Activated CD4-positive, alpha-beta T cell treated with anti-CD3 and anti-CD28 coated beads, Interleukin-2, amount 50 U/mL, for 1 hour (primary cell): ENCODE results near the gene CNTN4.

Source experiments
- DNase-seq: peaks from one replicate; pipeline ENCODE4 v3.0.0-alpha.2; 2020

The CNTN4 gene

DNA sequence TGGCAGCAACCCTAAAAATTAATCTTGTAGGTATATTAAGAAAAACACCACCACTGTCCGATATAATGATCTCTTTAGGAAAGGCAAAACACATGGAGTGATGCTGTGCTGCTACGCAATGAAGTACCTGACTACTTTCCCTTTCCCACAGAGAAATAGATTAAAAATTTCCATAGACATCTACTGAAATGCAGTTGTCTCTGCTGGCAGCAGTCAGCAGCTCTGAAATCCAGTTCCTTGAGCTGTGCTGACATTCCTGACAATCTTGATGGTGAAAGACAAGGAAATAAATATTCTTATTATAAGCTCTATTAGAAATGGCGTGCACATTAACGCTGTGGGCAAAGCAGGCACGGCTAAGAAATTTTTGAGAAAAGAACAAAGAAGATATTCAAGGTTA lies 723.9 kb downstream of the CNTN4 start:
- no peak for DNase-seq

DNA sequence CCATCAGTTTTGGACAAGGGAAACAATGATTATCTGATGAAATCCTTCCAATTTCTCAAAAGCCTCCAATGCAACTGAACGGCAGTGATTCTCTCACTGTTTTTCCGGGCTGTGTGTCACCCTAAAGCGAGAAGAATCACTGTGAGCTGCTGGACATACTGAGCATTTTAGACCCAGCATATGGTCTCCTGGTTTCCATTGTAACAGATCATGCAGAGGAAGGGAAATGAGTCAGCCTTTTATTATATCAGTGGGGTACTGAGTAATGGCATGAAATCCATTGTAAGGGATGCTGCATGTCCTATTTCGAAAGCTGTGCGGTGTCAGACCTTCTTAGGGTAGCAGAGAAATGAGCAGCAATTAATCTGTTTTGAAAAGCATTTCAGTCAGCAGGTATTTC lies 724.4 kb downstream of the CNTN4 start:
- no peak for DNase-seq

DNA sequence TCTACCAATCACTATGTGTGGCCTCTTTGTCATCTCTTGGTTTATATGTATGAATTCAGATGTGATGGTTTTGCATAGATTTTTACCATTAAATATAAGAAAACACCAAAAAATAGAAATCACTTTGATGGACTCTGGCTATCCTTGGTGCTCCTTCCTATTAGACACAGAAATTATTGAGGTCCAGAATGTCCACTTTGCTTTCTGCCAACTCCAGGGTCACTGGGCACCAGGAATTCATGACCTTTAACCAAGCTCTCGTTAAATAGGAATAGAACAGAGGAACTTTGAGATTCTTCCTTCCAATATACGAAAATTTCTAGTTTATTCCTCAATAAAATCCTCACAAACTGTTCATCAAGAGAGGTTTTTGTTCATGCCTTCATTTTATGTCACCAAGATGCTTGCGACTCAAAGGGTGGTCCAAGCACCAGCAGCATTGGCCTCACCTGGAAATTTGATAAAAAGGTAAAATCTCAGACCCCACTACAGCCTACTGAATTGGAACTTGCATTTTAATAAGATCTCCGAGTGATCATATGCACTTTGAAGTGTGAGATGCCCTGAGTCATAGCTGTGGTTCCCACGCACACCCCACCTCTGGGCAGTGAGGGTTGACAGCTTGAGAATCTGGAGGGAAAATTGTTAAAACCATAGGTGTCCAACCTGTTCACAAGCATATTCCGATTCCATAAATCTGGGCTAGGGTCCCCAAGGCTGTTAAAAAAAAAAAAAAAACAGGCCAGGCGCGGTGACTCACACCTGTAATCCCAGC lies 725.0 kb downstream of the CNTN4 start:
- no peak for DNase-seq

DNA sequence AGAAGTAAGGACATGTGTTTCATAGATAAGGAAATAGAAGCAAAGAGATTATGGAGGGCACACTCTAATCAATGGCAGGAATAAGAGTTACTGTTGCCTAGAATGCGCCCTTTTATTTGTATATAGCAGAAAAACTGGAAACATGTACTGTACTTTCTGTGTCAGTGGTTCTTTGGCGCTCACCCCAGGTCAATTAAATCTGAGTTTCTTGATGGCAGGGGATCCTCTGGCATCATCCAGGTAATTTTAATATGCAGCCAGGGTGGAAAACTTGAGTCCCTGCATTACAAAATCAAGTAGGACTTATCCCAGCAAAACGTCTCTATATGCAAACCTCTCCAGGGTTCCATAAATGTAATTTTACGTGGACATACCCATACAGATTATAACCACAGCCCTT lies 727.4 kb downstream of the CNTN4 start:
- DNase-seq, result no peak

DNA sequence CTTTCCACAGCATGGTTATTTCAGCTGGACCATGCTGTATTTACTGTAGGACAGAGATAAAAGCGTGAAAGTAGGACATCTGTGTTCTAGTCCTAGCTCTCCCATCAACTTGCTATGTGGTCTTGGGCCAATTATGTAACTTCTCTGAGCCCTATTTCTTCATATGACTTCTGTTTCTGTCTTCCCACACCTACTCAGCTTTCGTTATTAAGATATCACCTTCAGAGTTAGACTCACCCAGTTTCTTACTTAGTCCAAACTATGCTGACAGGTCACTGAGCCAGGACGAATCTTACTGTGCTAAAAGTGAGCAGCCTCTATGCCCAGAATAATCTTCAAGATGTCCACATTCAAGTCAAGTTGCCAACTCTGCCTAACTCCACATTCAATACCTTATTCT lies 727.8 kb downstream of the CNTN4 start:
- DNase-seq, result no peak

DNA sequence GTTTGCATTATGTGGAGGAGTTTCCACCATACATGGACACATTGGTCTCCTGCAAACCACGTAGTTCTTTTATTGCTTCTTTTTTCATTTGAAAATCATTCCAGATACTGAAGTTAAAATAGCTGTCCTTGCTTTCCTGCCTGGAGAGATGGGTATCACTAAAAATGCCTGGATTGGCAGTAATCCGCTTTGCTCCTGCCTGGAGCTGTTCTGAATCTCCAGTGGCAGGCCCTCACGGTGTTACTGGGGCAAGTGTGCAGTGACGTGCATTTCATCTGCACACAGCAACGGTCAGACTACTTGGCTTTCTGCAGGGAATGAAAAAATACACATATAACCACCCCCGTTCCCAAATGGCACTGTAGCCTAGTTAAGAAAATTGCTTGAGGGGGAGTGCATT lies 738.6 kb downstream of the CNTN4 start:
- no peak for DNase-seq

DNA sequence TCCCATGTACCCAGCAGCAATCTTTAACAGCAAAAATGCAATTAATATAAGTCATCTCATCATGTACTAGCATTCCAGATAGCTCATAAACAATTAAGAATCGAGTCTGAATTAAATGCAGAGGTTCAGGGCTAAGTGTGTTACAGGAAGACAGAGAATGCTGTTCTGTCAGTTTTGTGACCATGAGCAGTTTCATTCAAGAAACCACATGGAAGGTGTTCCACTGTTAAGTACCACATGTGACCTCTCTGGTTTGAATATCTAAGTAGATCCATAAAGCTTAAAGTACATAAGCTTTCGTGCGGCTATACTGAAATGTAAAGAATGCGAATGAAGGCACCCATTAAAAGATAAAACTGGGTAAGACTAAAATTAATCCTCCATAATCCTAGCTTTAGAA lies 739.2 kb downstream of the CNTN4 start:
- DNase-seq, result no peak

DNA sequence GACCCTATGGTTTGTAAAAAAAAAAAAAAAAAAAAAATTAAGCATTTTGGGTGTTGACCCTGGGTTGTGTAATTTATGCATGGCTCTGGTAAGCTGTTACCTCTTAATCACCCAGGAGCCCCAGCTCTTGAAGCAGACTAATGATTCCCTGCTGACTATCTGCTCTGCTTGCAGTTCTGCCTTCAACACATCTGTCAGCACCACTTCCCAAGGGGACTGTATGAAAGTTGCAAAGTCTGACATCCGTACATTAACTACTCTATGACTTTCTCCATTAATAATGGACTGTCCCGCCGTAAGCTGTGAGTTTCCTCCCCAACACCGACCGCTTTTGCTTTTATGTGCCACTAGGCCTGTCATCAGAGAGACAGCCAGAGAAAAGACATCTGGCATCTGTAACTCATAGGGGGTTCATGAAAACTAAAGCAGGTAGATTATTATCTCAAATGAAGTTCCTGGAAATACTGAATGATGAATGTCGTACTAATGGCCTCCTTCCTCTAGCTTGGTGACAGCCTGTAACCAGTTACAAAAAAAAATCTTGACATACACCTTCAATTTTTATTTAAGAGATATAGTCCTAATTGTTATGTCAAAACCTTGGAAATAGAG lies 740.0 kb downstream of the CNTN4 start:
- DNase-seq, result no peak

DNA sequence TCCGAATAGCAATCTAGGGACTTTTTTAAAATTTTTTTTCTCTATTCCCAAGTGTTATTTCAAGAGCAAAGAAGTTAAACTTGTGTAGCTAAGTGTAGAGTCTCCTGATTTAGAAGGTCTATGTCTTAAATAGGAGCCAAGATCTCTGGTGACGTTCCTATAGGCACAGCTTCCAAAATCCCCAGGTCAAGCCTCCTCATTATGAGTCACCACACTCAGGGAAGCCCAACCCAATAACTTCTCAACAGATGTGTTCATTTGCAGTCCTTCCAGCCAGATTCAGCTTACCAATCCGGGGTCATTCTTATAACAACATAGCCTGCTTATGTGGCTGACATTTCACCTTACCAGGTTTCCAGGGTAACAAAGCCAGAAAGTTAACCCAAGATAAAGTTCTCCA lies 741.2 kb downstream of the CNTN4 start:
- no peak for DNase-seq

DNA sequence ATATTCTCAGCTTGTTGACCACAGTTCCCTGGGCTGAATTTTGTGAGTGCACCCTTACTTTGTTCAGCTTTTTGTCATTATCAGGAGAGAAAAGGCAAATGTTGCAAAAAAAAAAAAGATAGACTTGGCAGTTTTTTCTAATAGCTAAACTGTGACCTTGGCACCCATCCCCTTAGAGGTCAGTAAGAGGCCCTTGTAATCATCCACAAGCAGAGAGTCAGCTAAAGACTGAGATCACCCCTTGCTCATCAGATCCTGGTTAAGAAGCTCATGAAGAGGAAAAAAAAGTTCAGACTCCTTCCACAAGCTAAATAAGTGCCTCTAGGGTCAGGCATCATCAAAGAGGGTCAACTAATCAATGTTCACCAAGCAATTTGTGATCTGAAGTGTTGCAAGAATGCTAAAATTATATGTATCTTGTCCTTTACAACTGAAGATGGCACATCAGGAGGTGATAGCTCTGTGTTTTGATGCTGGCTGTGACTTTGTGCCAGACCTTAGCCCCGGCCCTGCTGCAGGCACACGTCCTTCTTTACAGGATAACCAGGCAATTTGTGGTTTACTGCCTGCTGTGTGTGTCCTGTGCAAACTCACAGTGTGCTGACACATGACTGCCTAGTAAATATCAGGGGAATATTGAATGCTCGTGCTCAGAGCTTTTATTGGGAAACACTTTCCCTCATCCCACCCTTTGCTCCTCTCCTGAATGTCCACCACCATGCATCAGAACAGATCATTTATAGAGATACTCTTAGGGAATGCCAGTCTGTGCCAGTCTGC lies 748.6 kb downstream of the CNTN4 start:
- DNase-seq, result no peak

DNA sequence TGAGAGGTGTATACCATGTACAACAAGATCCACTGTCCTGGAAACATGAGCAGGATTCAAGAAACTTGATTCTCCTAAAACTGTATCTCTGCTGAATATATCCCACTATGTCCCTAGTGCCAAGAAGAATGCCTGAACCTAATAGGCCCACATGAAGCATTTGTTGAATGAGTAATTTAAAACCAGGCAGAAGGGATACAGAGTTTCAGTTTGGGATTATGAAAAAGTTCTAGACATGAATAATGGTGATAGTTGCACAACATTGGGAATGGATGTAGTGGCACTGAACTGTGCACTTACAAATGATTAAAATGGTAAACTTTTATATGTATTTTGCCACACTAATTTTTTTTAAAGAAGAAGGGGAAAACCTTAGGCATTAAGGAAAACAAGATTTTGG lies 750.4 kb downstream of the CNTN4 start:
- DNase-seq, result no peak

DNA sequence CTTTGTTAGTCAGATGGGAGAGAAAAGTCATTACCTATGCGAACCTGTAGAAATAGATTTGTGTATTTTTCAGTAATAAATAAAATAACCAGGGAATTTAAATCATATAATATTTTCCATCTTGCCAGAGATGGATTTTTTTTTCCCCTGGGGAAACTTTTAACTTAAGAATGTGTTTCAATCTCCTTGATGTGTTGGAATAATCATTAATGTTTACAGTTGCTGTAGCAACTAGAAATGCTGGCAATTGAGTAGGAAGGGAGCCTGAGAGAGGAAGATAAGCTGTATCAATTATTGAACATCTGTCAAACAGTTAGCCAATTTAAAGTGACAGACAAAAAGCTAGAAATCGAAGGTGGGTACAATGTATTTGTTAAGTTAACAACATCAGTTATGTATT lies 752.0 kb downstream of the CNTN4 start:
- DNase-seq, result no peak

DNA sequence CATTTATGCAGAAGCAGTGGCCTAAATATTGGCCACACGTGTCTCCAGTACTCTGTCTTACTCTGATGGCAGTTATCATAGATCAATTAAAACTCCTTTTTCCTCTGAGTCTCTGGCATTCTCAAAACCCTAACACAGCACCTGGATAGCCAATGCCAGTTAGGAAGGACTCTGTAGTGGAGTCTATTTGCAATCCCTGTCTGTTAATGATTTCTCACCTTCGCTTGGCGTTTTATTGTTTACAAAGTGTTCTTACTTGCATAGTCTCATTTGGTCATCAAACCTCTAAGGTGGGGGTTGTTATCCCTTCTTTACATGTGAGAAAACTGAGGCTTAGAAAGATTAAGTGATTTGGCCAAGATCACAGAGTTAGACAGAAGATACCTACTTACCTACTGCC lies 752.7 kb downstream of the CNTN4 start:
- DNase-seq, result no peak

DNA sequence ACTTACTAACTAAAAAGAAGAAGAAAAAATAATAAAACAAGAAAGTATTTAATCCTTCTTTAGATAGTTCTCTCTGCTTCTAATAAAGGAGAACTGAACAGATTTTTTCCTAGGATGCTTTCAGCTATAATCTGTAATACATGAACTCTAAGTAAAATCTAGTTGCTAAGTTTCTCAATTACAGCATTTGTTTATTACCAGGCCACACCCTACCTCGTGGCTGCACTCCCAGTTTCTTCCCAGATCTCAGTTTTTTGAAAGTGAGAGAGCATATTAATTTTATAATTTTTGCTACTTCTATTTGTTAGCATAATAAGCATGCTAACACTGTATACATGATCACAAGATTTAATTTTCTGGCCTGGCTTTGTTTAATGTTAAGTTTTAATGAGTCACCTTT lies 753.2 kb downstream of the CNTN4 start:
- no peak for DNase-seq

DNA sequence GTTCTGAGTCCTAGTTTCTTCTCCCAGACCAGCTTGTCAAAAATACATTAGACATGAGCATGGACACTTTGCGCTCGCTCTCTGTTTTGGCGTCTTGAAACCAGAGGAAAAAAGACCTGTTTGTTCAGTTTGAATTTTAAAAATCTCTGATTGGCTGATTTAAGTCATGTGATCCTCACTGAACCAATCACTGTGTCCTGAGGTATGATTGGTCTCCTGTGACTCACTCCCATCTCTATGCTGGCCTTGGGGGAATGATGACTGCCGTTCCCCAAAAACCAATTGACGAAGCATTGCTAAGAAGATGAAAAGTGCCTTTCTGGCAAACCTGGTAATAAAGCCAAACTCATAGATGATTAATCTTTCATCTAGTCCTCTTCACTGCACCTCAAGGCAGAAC lies 755.0 kb downstream of the CNTN4 start:
- DNase-seq, result no peak

DNA sequence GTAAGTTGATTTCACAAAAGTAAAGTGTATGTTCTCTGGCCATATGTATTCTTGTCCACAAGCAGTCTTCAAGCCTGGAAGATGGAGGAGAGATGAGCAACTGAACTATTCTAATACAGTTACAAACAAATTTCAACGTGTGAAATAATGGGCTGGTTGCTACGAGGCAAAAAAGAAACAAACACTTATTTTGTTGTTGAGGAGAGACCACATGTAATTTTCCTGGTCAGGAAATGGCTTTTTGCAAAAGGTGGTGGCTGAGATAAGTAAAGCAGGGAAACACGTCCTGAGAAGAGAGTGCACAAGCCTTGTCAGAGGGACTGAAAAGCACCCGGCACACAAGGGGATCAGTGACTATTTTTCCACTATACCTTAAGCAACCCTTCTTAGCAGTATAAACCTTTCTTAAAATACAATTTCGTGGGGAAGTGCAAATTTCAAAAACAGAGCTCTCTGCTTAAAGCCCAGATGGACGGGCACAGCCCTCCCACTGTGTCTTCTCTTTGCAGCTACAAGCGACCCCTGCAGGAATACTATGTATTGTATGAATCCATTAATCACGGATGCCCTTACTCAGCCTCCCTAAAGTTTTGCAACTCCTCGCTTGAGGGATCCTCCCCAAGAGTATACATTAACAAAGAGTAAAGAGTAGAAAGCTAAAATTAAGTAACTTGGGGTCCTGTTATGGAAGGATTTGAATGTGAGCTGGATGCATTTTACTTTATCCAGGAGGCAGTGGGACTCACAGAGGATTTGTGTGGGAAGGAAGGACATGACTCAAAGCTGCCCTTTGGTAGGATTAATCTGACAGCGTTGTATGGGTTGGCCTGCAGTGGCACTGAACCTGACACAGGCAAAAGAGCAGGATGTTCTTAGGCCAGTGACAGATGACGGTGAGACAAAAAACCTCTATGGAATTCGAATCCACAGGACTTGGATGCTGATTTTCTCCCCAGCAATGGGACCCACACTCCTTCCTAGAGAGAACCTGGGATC lies 757.8 kb downstream of the CNTN4 start:
- no peak for DNase-seq

DNA sequence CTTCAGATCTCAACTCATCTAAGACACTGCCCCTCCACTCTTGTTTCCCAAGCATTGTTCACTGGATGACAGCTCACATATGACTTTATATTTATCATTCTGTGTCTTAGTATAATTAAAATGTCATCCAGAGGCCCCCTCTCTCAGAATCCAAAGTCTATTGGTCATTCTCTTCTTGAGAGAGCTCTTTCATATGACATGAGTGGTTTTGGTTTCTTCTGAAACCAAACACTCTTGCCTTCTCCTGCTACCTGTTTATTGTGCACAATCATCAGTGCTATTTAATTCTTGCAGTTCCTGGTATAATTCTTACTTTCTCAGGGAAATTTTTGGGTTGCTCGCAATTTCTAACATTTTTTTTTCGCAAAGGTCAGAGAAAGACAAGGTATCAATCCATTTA lies 762.0 kb downstream of the CNTN4 start:
- no peak for DNase-seq

DNA sequence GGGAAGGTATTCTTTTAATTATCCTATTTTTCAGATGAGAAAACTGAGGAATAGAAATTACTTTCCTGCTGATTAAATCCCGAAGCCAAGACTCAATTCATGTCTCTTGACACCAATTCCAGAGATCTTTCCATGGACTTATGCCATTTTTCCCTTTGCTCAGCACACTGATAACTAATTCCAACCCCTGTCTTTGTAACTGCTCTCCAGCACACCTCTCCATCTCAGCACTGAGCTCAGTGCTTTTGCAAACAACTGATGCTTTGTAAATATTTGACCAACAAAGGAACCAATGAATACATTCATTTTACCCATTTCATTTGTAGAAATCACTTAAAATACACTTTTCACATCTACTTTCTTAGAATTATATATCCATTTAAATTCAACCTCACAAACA lies 762.5 kb downstream of the CNTN4 start:
- no peak for DNase-seq

DNA sequence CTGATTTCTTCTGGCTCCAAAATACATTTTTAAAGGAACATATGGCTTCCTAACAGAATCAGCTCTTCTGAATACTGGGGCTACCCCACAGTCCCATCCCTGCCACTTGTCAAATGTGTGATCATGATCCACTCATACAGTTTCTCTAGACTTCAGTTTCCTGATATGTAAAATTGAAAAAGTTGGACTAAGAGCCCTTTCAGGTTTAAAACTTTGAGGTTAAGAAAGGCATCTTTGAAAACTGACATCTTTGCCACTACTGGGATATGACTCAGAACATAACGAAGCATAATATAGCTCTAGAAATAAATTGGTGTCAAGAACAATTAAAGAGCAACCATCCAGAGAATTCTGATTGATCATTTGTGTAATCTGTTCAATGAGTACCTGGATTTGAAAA lies 763.3 kb downstream of the CNTN4 start:
- DNase-seq, result no peak

DNA sequence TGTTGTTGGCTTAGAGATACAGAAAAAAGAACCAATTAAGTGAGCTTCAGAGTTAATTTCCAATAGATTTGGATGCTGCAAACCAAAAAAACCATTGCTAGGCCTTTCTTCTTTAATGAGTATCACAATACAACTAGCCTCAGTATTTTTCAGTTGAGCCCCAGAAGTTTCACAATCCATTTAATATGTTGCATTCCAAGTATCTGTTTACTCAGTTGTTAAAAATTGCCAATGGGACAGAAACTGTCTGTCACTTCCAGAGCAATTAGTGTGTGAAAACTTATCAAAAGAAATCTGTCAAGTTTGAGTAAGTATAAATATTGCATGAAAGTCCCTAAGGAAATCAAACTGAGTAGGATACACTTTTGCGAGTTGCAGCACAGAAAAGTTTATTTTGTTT lies 763.7 kb downstream of the CNTN4 start:
- DNase-seq, result no peak

DNA sequence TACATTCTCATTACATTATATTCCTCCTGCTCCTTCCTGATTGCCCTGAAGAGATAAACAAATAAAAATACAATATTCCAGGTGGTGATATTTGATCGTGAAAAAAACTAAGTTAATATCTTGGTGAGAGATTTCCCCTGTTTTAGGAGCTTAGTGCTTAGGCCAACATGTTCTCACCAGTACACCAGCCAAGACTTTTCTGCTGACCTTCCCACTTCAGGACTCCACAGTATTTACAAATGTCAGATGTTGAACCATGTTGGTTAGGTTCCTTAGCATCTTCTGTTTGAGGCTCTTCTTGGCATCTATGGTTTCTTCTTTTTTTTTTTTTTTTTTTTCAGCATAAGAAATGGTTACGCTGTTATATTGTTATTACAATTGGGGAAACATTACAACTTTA lies 764.5 kb downstream of the CNTN4 start:
- DNase-seq, result no peak

DNA sequence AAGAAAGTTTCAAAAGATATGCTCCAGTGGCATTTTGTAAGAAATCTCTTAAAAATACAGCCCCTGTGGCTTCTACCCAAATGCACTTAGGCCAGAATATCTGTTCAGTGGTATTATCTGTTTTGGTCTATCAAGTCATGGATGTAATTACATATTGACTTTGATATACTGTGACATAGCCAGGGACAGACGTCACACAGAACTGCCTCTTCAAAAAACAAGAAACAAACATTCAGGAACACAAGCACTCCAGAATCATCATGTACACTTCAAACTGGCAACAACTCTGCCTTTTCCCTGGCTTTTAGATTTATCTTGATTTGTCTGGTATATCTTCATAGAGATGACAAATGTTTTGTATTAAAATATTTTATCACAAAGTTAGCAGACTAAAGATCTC lies 771.2 kb downstream of the CNTN4 start:
- no peak for DNase-seq

DNA sequence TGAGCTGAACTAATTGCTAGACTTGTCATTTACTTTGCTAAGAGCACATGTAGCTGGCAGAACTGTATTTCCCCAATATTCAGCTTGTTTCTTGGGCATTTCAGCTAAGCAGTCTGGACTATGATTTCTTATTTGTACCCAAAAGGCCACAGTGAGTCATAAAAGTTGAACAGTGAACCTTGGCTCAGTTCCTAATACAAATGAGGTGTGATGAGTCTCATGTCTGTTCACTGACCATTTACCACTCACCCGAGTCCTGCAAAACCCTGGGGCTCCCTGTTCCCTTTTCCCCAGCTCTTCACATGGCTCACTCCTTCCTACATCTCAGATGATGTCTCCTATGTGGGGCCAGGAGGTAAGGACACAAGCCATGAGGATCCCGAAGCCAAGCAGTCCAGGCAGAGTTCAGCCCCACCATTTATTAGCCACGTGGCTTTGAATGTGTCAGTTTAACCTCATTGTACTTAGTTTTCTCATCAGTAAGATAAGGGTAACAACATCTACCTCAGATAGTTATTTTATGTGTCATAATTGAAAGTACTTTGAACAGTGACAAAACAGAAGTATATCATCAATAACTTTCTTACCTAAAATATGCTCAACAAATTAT lies 772.2 kb downstream of the CNTN4 start:
- DNase-seq, result no peak
